Tongue (tissue), 2 donors: ENCODE results near the gene G2E3. TPM values are rescaled to one million over a fixed set of nuclear protein-coding genes. Genes with fewer than 3 reads are reported as not detected.
"Not testable (repeated sequence)": the region's sequence is repeated elsewhere in the genome, so short reads cannot be mapped to it uniquely, and the experiment has no call there.

ENCODE experiments used
- DNase-seq: peaks from one replicate; pipeline ENCODE4 v3.0.0-alpha.2; 2015
- total RNA-seq: library from RNA; depleted of rRNA; stranded (reverse); fragments of >200 nt; gene quantifications from one replicate; pipeline ENCODE4 v1.2.3, GENCODE V29; 2014

G2E3 gene
- total RNA-seq, 1 donor from 2014 or later: 32.4 TPM

- DNase-seq: no peak
Measured at GRCh38 chr14:30603402-30603801, 44.4 kb downstream of the G2E3 start.

GRCh38 chr14:30604696-30605095 lies 45.7 kb downstream of the G2E3 start:
- not testable (repeated sequence) for DNase-seq

GRCh38 chr14:30607156-30607780 lies 48.3 kb downstream of the G2E3 start:
- DNase-seq: no peak

- DNase-seq: peak; percentile 17
Measured at GRCh38 chr14:30608533-30609006, 49.6 kb downstream of the G2E3 start.

- peak; percentile 80 for DNase-seq
Measured at GRCh38 chr14:30610787-30611343, 51.9 kb downstream of the G2E3 start.

GRCh38 chr14:30614155-30614554 lies 55.2 kb downstream of the G2E3 start:
- no peak for DNase-seq

- DNase-seq: no peak
Measured at GRCh38 chr14:30620178-30620577, 61.2 kb downstream of the G2E3 start.

GRCh38 chr14:30621354-30621939 lies 62.5 kb downstream of the G2E3 start:
- DNase-seq: no peak

GRCh38 chr14:30621940-30622830 lies 63.2 kb downstream of the G2E3 start, which contains the start of gene SCFD1:
Gene SCFD1, plus strand, starts transcription at chr14:30622319. Its CDS starts 20 bp downstream, at chr14:30622339.
- DNase-seq: peak; percentile 98

- DNase-seq: no peak
Measured at GRCh38 chr14:30623412-30624131, 64.6 kb downstream of the G2E3 start.

GRCh38 chr14:30624132-30624423 lies 65.1 kb downstream of the G2E3 start:
- no peak for DNase-seq

- DNase-seq: no peak
Measured at GRCh38 chr14:30625533-30625932, 66.6 kb downstream of the G2E3 start.

GRCh38 chr14:30629432-30629831 lies 70.5 kb downstream of the G2E3 start:
- DNase-seq: not testable (repeated sequence)

- DNase-seq: no peak
Measured at GRCh38 chr14:30630248-30630647, 71.3 kb downstream of the G2E3 start.

- no peak for DNase-seq
Measured at GRCh38 chr14:30632730-30633129, 73.8 kb downstream of the G2E3 start.

- DNase-seq: no peak
Measured at GRCh38 chr14:30638926-30639325, 80.0 kb downstream of the G2E3 start.

- no peak for DNase-seq
Measured at GRCh38 chr14:30641207-30641606, 82.2 kb downstream of the G2E3 start.

- not testable (repeated sequence) for DNase-seq
Measured at GRCh38 chr14:30644462-30644861, 85.5 kb downstream of the G2E3 start.

GRCh38 chr14:30645600-30645999 lies 86.6 kb downstream of the G2E3 start:
- no peak for DNase-seq

- DNase-seq: no peak
Measured at GRCh38 chr14:30648471-30648870, 89.5 kb downstream of the G2E3 start.

GRCh38 chr14:30651937-30652336 lies 93.0 kb downstream of the G2E3 start:
- DNase-seq: no peak

- no peak for DNase-seq
Measured at GRCh38 chr14:30655124-30655523, 96.2 kb downstream of the G2E3 start.
